ENCODE results near the gene DNM1.

Gene DNM1

GRCh38 chr9:128206484-128206883, 3.3 kb downstream of the DNM1 start:
- no peak for DNase-seq

GRCh38 chr9:128206916-128207910, 4.0 kb downstream of the DNM1 start:
- DNase-seq: no peak

- DNase-seq: no peak
Measured at GRCh38 chr9:128208386-128208785, 5.2 kb downstream of the DNM1 start.

DNA sequence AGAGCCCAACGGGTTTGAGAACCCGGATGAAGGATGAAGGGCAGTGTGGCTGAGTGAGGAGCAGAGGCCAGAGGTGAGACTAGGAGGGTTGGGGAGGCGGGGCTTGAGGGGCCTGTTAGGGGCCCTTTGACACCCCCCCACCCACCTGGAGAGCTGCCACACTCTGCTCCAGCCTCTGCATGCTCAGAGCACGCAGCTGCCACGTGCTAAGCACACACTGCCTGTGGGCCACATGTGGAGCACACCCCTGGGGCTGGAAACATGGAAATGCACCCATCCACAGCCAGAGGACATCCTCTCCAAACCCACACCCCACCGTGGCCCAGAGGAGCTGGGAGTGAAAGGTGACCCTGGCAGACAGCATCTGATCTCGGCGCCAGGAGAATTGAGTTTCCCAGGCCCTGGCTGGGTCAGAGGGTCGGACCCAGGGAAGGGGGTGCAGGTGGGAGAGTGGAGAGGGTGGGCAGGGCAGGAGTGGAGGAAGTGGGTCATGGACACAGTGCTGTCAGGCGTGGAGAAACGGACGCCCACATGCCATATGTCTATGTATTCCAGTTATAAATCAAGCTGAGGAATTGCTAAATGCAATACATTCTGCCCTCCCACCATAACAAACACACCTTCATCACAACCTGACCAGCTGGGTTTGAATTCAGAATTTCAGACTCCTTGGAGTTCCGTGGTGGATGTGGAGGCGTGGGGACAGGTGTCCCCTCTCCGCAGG, 5.9 kb downstream of the DNM1 start:
- DNase-seq: no peak

- no peak for DNase-seq
Measured at GRCh38 chr9:128211186-128211980, 8.2 kb downstream of the DNM1 start.

GRCh38 chr9:128211981-128212281, 8.8 kb downstream of the DNM1 start:
- DNase-seq: no peak

GRCh38 chr9:128213746-128214497, 10.7 kb downstream of the DNM1 start:
- DNase-seq: no peak

GRCh38 chr9:128214571-128215490, 11.7 kb downstream of the DNM1 start:
- DNase-seq: no peak

GRCh38 chr9:128215491-128216409, 12.6 kb downstream of the DNM1 start:
- DNase-seq: no peak

DNA sequence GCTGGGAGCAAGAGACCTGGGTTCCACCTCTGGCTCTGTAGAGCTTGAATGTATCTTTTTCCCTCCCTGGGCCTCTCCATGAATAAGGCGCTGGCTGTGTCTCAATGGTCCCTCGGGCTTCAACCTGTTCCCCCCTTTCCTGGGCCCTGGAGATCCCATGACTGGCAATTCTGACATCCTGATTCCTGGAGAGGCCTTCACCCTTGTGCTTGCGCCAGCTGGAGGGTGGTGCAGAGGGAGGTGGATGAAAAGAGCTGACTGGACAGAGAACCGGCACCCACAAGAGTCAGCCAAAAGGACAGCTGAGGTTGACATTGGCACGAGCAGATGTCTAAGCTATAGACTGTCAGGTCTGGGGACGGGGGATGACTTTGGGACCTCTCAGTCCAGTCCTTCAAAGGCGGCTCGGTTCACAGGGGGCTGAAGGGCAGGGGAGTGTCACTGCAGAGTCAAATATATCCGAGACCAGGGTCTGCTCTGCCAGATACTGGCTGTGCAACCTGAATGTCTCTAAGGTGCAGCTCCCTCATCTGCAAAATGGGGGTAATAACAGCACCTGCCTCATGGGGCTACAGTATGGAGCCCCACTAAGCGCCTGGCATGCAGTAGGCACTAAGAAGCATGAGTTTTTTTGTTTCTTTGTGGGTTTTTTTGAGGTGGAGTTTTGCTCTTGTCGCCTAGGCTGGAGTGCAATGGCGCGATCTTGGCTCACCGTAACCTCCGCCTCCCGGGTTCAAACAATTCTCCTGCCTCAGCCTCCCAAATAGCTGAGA, 13.8 kb downstream of the DNM1 start:
- no peak for DNase-seq

DNA sequence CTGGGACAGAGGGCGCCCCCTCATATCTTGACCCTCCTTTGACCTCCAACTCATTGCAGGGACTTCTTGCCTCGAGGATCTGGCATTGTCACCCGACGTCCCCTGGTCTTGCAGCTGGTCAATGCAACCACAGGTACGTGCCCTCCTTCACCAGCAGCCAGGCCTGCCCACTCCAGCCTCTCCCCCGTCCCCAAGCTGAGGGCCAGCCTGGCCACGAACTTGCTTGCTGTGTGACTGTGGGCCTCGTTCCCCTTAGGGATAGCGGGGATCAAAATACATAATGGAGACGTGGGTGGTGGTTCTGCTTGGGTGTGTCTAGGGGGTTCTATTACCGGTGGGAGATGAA, 15.0 kb downstream of the DNM1 start:
- no peak for DNase-seq

DNA sequence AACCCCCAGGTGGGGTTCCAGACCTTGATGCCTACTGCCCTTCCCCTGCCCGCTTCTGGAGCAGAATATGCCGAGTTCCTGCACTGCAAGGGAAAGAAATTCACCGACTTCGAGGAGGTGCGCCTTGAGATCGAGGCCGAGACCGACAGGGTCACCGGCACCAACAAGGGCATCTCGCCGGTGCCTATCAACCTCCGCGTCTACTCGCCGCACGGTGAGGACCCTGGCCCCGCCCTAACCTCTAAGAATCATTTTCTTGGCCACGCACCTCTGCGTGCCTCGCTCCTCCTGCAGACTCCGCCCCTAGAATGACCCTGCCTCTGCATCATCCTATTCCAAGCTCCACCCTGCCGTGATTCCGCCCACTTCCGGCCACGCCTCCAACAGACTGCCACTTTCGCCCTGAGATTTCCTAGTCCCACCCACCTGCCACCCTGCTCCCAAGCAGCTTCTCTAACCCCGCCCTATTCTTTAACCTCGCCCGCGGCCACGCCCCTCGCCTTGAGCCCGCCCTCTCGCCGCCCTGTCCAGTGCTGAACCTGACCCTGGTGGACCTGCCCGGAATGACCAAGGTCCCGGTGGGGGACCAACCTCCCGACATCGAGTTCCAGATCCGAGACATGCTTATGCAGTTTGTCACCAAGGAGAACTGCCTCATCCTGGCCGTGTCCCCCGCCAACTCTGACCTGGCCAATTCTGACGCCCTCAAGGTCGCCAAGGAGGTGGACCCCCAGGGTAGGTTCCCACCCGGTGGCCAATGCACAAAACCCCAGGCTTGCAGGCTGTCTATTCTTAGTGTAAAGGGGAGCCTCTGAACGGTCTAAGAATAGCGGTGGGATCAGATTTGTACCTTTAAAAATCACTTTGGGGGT, 15.6 kb downstream of the DNM1 start:
- DNase-seq: peak; percentile 89 to 91

GRCh38 chr9:128219831-128220230, 16.7 kb downstream of the DNM1 start:
- DNase-seq: no peak

- no peak for DNase-seq
Measured at GRCh38 chr9:128222026-128222425, 18.8 kb downstream of the DNM1 start.

- DNase-seq: no peak
Measured at GRCh38 chr9:128222880-128223670, 19.9 kb downstream of the DNM1 start.

GRCh38 chr9:128224877-128225276, 21.7 kb downstream of the DNM1 start:
- DNase-seq: no peak

GRCh38 chr9:128225770-128226411, 22.7 kb downstream of the DNM1 start:
- no peak for DNase-seq
